ENCODE measurements around the gene VAV2.

DNA sequence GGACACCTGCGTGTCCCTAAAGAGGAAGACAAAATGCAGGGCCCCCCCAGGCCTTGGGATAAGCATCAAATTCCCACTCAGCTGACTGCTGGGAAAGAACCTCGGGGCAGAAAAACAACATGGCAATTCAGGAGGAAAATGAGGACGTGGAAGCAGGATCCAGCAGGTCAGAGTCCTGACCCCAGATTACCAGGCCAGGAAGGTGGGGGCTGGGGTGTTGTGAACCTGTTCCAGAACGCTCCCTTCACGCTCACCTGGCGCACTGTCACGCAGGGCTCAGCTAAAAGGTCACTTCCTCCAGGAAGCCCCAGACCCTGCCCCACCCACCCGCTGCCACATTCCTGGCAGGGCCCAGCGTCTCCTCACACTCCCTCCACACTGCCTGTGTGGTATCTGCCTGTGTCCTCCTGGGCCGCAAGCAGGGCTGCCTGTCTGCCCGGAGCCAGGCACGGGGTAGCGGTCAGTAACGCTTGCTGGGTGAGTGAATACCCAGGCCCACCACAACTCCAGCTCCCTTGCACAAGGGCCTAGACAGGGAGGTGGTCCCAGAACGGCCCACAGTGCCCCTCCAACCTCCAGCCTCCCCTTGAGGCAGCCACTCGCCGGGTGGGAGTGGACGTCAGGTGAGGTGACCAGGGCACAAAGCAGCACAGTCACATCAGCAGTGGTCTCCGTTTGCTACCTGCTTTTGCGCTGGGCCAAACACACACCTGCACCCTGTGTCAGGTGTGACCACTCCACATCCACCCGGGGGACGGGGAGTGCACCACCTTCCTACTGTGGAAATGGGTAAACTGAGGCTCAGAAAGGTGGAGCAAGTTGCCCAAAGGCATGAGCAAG lies 18.1 kb downstream of the VAV2 start:
- TF ChIP-seq, protein P1, sequence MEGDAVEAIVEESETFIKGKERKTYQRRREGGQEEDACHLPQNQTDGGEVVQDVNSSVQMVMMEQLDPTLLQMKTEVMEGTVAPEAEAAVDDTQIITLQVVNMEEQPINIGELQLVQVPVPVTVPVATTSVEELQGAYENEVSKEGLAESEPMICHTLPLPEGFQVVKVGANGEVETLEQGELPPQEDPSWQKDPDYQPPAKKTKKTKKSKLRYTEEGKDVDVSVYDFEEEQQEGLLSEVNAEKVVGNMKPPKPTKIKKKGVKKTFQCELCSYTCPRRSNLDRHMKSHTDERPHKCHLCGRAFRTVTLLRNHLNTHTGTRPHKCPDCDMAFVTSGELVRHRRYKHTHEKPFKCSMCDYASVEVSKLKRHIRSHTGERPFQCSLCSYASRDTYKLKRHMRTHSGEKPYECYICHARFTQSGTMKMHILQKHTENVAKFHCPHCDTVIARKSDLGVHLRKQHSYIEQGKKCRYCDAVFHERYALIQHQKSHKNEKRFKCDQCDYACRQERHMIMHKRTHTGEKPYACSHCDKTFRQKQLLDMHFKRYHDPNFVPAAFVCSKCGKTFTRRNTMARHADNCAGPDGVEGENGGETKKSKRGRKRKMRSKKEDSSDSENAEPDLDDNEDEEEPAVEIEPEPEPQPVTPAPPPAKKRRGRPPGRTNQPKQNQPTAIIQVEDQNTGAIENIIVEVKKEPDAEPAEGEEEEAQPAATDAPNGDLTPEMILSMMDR (IDR thresholded peaks at IDR 0.05): no peak
- no peak for TF ChIP-seq POLR2A (IDR thresholded peaks at IDR 0.05)

Data from uterus (tissue), 2 donors.